Caco-2 (cell line): Measurements from ENCODE around the gene SORBS2. TPM values are rescaled to one million over a fixed set of nuclear protein-coding genes. Genes with fewer than 3 reads are reported as not detected.

Experiments
- BruUV-seq: library from RNA; stranded (reverse); fragments of 400-500 nt; replicated peaks from 2 replicates; lab custom pipeline; 2021; lab: Mats Ljungman, UMichigan
- CTCF ChIA-PET: fragments of 300-600 bp; sonication (Branson Sonifier 250); formaldehyde crosslinking; loops from one replicate; lab custom pipeline; 2022; ENCODE audit warnings: antibody characterized with exemption; lab: Charles Lee
- POLR2A ChIA-PET: fragments of 300-600 bp; sonication (Branson Sonifier 250); formaldehyde crosslinking; loops from one replicate; lab custom pipeline; 2022; ENCODE audit warnings: antibody characterized with exemption; lab: Charles Lee
- DNase-seq, 2 experiments: peaks; one replicate each; pipeline versions ENCODE4 v3.0.0 to v3.0.0-alpha.2; 2020 to 2022
- H3K27me3 ChIP-seq: replicated peaks from 2 replicates; pipeline ENCODE4 v1.6.0; 2011; ENCODE audit warnings: low read length; ENCODE audit not compliant: control insufficient read depth, insufficient read depth
- H3K36me3 ChIP-seq: 2 replicates; pipeline ENCODE4 v1.5.1; 2011; ENCODE audit warnings: low read length; ENCODE audit not compliant: control insufficient read depth, insufficient read depth
- H3K4me1 ChIP-seq: fragments of 250-450 bp; sonication (Bioruptor Pico); 2 replicates; pipeline ENCODE4 v1.5.1; 2020; ENCODE audit warnings: mild to moderate bottlenecking
- H3K4me3 ChIP-seq: 2 replicates; pipeline ENCODE4 v1.5.1; 2011; ENCODE audit warnings: low read depth, mild to moderate bottlenecking, control low read depth, low read length
- H3K9me3 ChIP-seq: fragments of 250-450 bp; sonication (Bioruptor Pico); 2 replicates; pipeline ENCODE4 v1.5.1; 2020; ENCODE audit warnings: mild to moderate bottlenecking, moderate library complexity
- H3K27ac Mint-ChIP-seq: one replicate; pipeline ENCODE4 v1.8.0; 2022; ENCODE audit warnings: mixed read lengths; ENCODE audit not compliant: unreplicated experiment
- H3K27me3 Mint-ChIP-seq: one replicate; pipeline ENCODE4 v1.8.0; 2022; ENCODE audit warnings: mixed read lengths; ENCODE audit not compliant: insufficient read depth, unreplicated experiment
- H3K36me3 Mint-ChIP-seq: one replicate; pipeline ENCODE4 v1.8.0; 2022; ENCODE audit warnings: mild to moderate bottlenecking, mixed read lengths; ENCODE audit not compliant: insufficient read depth, unreplicated experiment
- H3K4me1 Mint-ChIP-seq: one replicate; pipeline ENCODE4 v1.8.0; 2022; ENCODE audit warnings: low read depth, mixed read lengths; ENCODE audit not compliant: unreplicated experiment
- H3K4me3 Mint-ChIP-seq: one replicate; pipeline ENCODE4 v1.8.0; 2022; ENCODE audit warnings: mild to moderate bottlenecking, moderate library complexity, mixed read lengths; ENCODE audit not compliant: unreplicated experiment
- H3K9me3 Mint-ChIP-seq: one replicate; pipeline ENCODE4 v1.8.0; 2022; ENCODE audit warnings: mixed read lengths; ENCODE audit not compliant: unreplicated experiment
- intact Hi-C: fragments of 100-400 bp; cut with micrococcal nuclease; formaldehyde crosslinking; loops from one replicate; pipeline ENCODE4 v1.10.0; 2022; ENCODE audit not compliant: unreplicated experiment
- total RNA-seq: library from RNA; stranded (reverse); gene quantifications from 2 replicates; pipeline ENCODE4 v1.2.3, GENCODE V29; 2022
- TF ChIP-seq, protein P1 (sequence below), 2 experiments: fragments of 200-600 bp in 1 of 2; IDR thresholded peaks; 1 replicate in 1 of 2; 2 replicates in 1 of 2; pipeline versions ENCODE4 v1.5.1 to v1.8.0; 2011 to 2022; ENCODE audit warnings: antibody characterized with exemption in 1 of 2, control low read depth in 1 of 2, inconsistent platforms in 1 of 2, low read depth in 1 of 2, low read length in 1 of 2, mild to moderate bottlenecking in 1 of 2, moderate library complexity in 1 of 2; ENCODE audit not compliant: insufficient read depth in 1 of 2, severe bottlenecking in 1 of 2, unreplicated experiment in 1 of 2

The SORBS2 gene
- total RNA-seq, 1 experiment from 2014 or later: 47.7 TPM

DNA sequence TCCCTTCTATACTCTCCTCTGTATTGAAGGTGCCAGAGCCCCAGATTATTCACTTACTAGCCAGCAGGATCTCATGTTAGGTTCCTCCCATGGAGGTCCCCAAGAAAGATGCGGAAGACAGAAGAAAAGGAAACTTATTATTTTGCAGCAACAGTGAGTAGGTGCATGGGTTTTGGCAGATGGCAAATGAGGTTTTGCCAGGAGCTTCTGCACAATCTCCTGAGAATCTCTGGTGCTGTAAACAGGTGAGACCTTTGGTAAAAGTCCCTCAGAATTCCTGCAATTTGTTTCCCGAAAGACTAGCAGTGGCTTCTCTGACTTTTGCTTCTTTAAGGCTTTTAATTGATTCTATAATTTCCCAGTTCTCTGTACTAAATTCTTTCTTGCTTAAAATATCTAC is 29.5 kb upstream of the SORBS2 start:
- Histone ChIP-seq H3K4me3 (no peak overlapping the region), H3K36me3 (no peaks in the 10 kb centered on the region), H3K4me1 (peaks cover 33% of the 10 kb centered on the region), H3K27me3 (no peaks in the 10 kb centered on the region), H3K9me3 (peaks cover 3% of the 10 kb centered on the region)
- Mint-ChIP-seq H3K9me3 (peaks cover 26% of the 10 kb centered on the region), H3K27ac (no peak overlapping the region), H3K4me1 (peaks cover 3% of the 10 kb centered on the region), H3K27me3 (no peaks in the 10 kb centered on the region), H3K4me3 (no peak overlapping the region), H3K36me3 (no peaks in the 10 kb centered on the region)
- CTCF ChIA-PET: no interaction called here
- POLR2A ChIA-PET: no interaction called here
- DNase-seq: no peak
- BruUV-seq: no TSS peak
- intact Hi-C loops: no loop called here
- TF ChIP-seq, protein P1, sequence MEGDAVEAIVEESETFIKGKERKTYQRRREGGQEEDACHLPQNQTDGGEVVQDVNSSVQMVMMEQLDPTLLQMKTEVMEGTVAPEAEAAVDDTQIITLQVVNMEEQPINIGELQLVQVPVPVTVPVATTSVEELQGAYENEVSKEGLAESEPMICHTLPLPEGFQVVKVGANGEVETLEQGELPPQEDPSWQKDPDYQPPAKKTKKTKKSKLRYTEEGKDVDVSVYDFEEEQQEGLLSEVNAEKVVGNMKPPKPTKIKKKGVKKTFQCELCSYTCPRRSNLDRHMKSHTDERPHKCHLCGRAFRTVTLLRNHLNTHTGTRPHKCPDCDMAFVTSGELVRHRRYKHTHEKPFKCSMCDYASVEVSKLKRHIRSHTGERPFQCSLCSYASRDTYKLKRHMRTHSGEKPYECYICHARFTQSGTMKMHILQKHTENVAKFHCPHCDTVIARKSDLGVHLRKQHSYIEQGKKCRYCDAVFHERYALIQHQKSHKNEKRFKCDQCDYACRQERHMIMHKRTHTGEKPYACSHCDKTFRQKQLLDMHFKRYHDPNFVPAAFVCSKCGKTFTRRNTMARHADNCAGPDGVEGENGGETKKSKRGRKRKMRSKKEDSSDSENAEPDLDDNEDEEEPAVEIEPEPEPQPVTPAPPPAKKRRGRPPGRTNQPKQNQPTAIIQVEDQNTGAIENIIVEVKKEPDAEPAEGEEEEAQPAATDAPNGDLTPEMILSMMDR (IDR thresholded peaks at IDR 0.05; ENCODE audit: insufficient read depth in 1 of 2, low read depth in 1 of 2, low read length in 1 of 2, severe bottlenecking in 1 of 2, unreplicated experiment in 1 of 2): no peak

DNA sequence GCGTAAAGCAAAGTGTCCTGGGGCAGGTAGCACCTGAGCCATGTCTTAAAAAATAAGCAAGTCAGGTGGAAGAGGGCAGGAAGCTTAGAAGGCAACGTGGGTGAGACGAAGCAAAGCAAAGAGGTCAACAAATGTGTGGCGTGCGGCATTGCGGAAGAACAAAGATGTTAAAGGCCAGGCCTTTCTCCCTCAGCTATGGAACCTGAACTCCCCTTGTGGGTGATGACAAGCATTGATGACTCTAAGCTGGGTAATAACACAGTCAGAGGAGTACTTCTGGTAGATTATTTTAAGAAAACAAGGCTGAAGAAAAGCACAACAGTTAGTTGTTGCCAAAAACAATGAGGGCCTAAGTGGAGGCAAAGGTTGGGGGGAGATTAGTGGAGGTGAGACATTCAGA is 29.0 kb upstream of the SORBS2 start:
- BruUV-seq: no TSS peak
- CTCF ChIA-PET: no interaction called here

DNA sequence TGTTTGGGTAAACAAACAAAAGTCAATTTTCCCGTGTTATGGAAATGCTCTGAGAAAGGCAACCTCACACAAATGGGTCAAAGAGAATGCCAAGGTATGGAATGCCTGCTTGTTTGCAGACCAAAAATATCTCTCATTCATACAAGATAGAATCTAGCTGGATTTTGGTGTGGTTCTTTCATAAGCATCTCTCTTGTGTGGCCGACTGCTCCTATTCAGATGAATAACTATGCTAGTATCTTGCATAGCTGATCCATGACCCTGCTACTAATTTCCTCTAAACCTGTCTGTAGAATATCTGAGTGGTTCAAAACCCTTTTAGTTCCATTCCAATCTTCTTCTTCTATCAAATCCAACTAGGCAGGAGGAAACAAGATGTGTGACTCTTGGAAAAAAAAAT is 28.2 kb upstream of the SORBS2 start:
- Mint-ChIP-seq H3K36me3 (peaks cover under 1% of the 10 kb centered on the region), H3K9me3 (peaks cover 28% of the 10 kb centered on the region), H3K27ac (no peak overlapping the region), H3K4me1 (peaks cover under 1% of the 10 kb centered on the region), H3K27me3 (no peaks in the 10 kb centered on the region), H3K4me3 (no peak overlapping the region)
- Histone ChIP-seq H3K4me3 (no peak overlapping the region), H3K9me3 (peaks cover 3% of the 10 kb centered on the region), H3K4me1 (peaks cover 40% of the 10 kb centered on the region), H3K36me3 (no peaks in the 10 kb centered on the region), H3K27me3 (no peaks in the 10 kb centered on the region)
- BruUV-seq: no TSS peak
- intact Hi-C loops: no loop called here
- CTCF ChIA-PET: no interaction called here
- TF ChIP-seq, protein P1 (IDR thresholded peaks at IDR 0.05; ENCODE audit: insufficient read depth in 1 of 2, low read depth in 1 of 2, low read length in 1 of 2, severe bottlenecking in 1 of 2, unreplicated experiment in 1 of 2): no peak
- no peak for DNase-seq
- POLR2A ChIA-PET: no interaction called here

More for the DNA sequence above, 29.0 kb upstream of the SORBS2 start:
- Histone ChIP-seq H3K27me3 (no peaks in the 10 kb centered on the region), H3K9me3 (peaks cover 3% of the 10 kb centered on the region), H3K36me3 (no peaks in the 10 kb centered on the region), H3K4me3 (no peak overlapping the region), H3K4me1 (peaks cover 38% of the 10 kb centered on the region)
- TF ChIP-seq, protein P1 (IDR thresholded peaks at IDR 0.05; ENCODE audit: insufficient read depth in 1 of 2, low read depth in 1 of 2, low read length in 1 of 2, severe bottlenecking in 1 of 2, unreplicated experiment in 1 of 2): no peak
- Mint-ChIP-seq H3K4me1 (no peaks in the 10 kb centered on the region), H3K4me3 (no peak overlapping the region), H3K36me3 (no peaks in the 10 kb centered on the region), H3K27ac (no peak overlapping the region), H3K27me3 (no peaks in the 10 kb centered on the region), H3K9me3 (peaks cover 26% of the 10 kb centered on the region)
- intact Hi-C loops: no loop called here
- DNase-seq: no peak
- POLR2A ChIA-PET: no interaction called here
